Osteoblast (primary cell): ENCODE measurements around the gene TRABD2A. TPM values are rescaled to one million over a fixed set of nuclear protein-coding genes. Genes with fewer than 3 reads are reported as not detected.

ENCODE experiments used
- total RNA-seq: library from RNA; depleted of rRNA; stranded (reverse); fragments of >200 nt; gene quantifications from 2 replicates; pipeline ENCODE4 v1.2.3, GENCODE V29; 2012

TRABD2A gene
- total RNA-seq, 1 donor: 2.9 TPM

Other genes starting within 250 kb of the TRABD2A start
- gene TMSB10, start 24.6 kb upstream of the TRABD2A start, total RNA-seq: 3,633 and 4,065 TPM in 2 replicates
- 68.7 and 74.2 TPM in 2 replicates for gene KCMF1, start 90.1 kb upstream of the TRABD2A start, total RNA-seq